Large intestine (tissue), 3 donors: ENCODE measurements around the gene DGCR2. TPM values are rescaled to one million over a fixed set of nuclear protein-coding genes. Genes with fewer than 3 reads are reported as not detected.

ENCODE experiments used
- DNase-seq, 2 donors: peaks; one replicate each; pipeline versions ENCODE4 v3.0.0 to v3.0.0-alpha.2; 2013
- H3K27ac ChIP-seq: one replicate; pipeline ENCODE4 v1.5.1; 2013; ENCODE audit warnings: low read length
- H3K27me3 ChIP-seq: 2 replicates; pipeline ENCODE4 v1.6.1; 2013; ENCODE audit warnings: low read length; ENCODE audit not compliant: control insufficient read depth, insufficient read depth
- H3K36me3 ChIP-seq: 2 replicates; pipeline ENCODE4 v1.6.1; 2013; ENCODE audit warnings: low read length; ENCODE audit not compliant: control insufficient read depth, insufficient read depth
- H3K4me1 ChIP-seq: one replicate; pipeline ENCODE4 v1.6.1; 2013; ENCODE audit warnings: low read length; ENCODE audit not compliant: control insufficient read depth, insufficient read depth
- H3K4me3 ChIP-seq: one replicate; pipeline ENCODE4 v1.5.1; 2013; ENCODE audit warnings: low read length
- H3K9me3 ChIP-seq: one replicate; pipeline ENCODE4 v1.6.1; 2013; ENCODE audit warnings: mild to moderate bottlenecking, low read depth, low read length, moderate library complexity; ENCODE audit not compliant: control insufficient read depth
- WGBS: methylation state at CpG from one replicate; pipeline ENCODE4 v1.1.5; 2013; ENCODE audit warnings: low lambda C conversion rate; ENCODE audit not compliant: insufficient coverage; 5-methylcytosine and 5-hydroxymethylcytosine counted together
- polyA plus RNA-seq: library from polyadenylated mRNA; unstranded; fragments of 120-200 nt; gene quantifications from one replicate; pipeline ENCODE4 v1.2.1, GENCODE V29; 2013

DGCR2 gene
- polyA plus RNA-seq, 1 donor, result 53.1 TPM

GRCh38 chr22:19118329-19118880 lies 3.8 kb downstream of the DGCR2 start:
- 60% methylated on average over 1 of the region's 4 CpGs for WGBS
- no peak overlapping the region for H3K27ac ChIP-seq
- peaks cover 26% of the 10 kb centered on the region for H3K4me1 ChIP-seq

GRCh38 chr22:19117111-19117512 lies 5.1 kb downstream of the DGCR2 start:
- Histone ChIP-seq H3K36me3 (peaks cover 37% of the 10 kb centered on the region), H3K4me1 (peaks cover 20% of the 10 kb centered on the region), H3K9me3 (no peaks in the 10 kb centered on the region), H3K27ac (no peak overlapping the region), H3K27me3 (no peaks in the 10 kb centered on the region), H3K4me3 (no peak overlapping the region)
- no CpG with 5 or more reads among the region's 9 CpGs for WGBS
- DNase-seq, result no peak

More at GRCh38 chr22:19118329-19118880, 3.8 kb downstream of the DGCR2 start:
- peaks cover 33% of the 10 kb centered on the region for H3K36me3 ChIP-seq
- no peaks in the 10 kb centered on the region for H3K9me3 ChIP-seq
- no peak for DNase-seq
- no peak overlapping the region for H3K4me3 ChIP-seq
- no peaks in the 10 kb centered on the region for H3K27me3 ChIP-seq

DNA sequence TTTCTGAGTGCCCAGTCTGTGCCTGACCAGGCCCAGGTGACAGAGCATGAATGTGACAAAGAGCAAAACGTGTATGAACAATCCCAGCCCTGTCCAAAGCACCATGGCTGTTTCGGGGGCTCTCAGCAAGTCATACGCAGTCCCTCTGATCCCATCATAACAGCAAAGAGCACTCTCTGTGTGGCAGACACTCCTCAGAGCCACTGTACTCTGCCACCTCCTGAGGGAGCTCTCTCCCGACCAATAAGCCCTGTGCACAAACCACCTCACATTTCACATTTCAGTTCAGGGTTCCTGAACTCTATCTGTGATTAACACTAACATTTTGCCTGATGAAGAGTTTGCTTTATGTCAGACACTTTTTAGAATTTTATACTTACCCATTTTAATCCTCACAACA lies 6.6 kb downstream of the DGCR2 start:
- DNase-seq, result no peak
- peaks cover 40% of the 10 kb centered on the region for H3K36me3 ChIP-seq
- peaks cover 18% of the 10 kb centered on the region for H3K4me1 ChIP-seq
- no peaks in the 10 kb centered on the region for H3K27me3 ChIP-seq
- H3K4me3 ChIP-seq, result no peak overlapping the region
- no peaks in the 10 kb centered on the region for H3K9me3 ChIP-seq
- H3K27ac ChIP-seq, result no peak overlapping the region
- 20% methylated on average over 1 of the region's 4 CpGs for WGBS

DNA sequence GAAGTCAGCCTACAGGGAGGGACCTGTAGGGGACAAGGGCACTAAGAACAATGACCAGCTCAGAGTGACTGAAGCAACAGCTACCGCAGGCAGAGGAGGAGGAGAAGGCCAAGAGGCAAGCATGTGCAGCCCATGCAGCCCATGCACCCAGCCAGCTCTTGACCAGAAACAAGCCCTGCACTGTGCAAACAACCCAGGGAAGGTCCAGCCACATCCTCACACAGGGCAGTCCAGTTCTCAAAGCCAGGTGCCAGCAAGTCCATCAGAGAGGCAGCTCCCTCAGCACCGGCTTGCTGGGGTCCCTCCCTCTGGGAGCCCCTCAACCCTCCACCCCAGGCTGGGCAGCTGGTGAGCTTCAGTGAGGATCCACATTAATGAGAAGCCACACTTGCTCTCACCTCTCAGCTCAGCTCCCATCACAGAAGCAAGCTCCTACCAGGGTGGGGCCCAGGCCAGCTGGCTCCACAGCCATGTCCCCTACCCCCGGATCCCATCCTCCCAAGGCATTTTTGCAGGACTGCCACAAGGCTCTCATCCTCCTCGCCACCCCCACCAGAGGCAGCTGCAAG lies 7.1 kb downstream of the DGCR2 start:
- DNase-seq, result no peak
- no peak overlapping the region for H3K4me3 ChIP-seq
- H3K4me1 ChIP-seq, result peaks cover 16% of the 10 kb centered on the region
- no peak overlapping the region for H3K27ac ChIP-seq
- peaks cover 40% of the 10 kb centered on the region for H3K36me3 ChIP-seq
- no peaks in the 10 kb centered on the region for H3K27me3 ChIP-seq
- no CpG with 5 or more reads among the region's 4 CpGs for WGBS
- H3K9me3 ChIP-seq, result no peaks in the 10 kb centered on the region

GRCh38 chr22:19113429-19113828 lies 8.8 kb downstream of the DGCR2 start:
- DNase-seq, result no peak
- no peak overlapping the region for H3K4me3 ChIP-seq
- no peaks in the 10 kb centered on the region for H3K27me3 ChIP-seq
- WGBS, result no CpG with 5 or more reads among the region's 5 CpGs
- no peak overlapping the region for H3K27ac ChIP-seq
- peaks cover 15% of the 10 kb centered on the region for H3K4me1 ChIP-seq
- peaks cover 30% of the 10 kb centered on the region for H3K36me3 ChIP-seq
- no peaks in the 10 kb centered on the region for H3K9me3 ChIP-seq

- Histone ChIP-seq H3K27me3 (no peaks in the 10 kb centered on the region), H3K27ac (no peak overlapping the region), H3K36me3 (peaks cover 28% of the 10 kb centered on the region), H3K9me3 (no peaks in the 10 kb centered on the region), H3K4me3 (no peak overlapping the region), H3K4me1 (peaks cover 8% of the 10 kb centered on the region)
- WGBS, result 86% methylated on average over 1 of the region's 3 CpGs
- DNase-seq, result no peak
Measured at GRCh38 chr22:19111584-19111983, 10.6 kb downstream of the DGCR2 start.

DNA sequence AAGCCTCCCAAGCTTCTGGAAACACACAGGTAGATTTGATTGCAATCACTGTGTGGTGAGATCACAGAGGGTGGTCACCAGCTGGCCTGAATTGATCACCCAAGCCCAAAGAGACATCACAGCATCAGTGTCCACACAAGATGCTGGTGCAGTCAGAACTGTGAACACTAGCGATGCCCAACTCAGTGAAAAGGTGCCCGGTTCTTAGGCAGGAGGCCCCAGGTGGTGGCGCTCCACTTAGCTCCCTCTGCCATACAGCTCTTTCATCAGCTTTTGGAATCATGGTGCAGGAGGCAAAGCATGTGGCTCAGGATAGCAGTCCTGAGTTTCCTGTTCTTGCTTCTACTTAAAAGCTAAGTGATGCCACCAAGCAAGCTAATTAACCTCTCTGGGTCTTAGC lies 11.1 kb downstream of the DGCR2 start:
- no peak overlapping the region for H3K27ac ChIP-seq
- WGBS, result no CpG with 5 or more reads among the region's 3 CpGs
- H3K4me3 ChIP-seq, result no peak overlapping the region
- peaks cover 8% of the 10 kb centered on the region for H3K4me1 ChIP-seq
- H3K27me3 ChIP-seq, result no peaks in the 10 kb centered on the region
- H3K36me3 ChIP-seq, result peaks cover 27% of the 10 kb centered on the region
- no peak for DNase-seq
- H3K9me3 ChIP-seq, result no peaks in the 10 kb centered on the region

DNA sequence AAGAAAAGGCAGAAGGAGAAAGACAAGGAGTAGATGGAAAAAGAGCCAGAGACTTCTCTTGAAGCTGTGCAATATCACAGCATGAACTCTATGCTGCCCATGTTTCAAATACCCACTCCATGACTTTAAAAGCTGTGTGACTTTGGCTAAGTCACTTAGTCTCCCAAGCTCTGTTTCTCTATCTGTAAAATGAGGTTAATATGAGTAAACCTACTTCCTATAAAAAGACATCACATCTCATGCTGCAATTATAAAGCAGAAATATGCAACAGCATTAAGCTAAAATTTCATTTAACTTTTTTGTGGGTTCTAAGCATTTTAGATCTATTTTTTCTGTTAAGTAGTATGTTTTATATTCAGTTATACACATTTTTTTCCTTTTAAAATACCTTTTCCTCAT lies 11.6 kb downstream of the DGCR2 start:
- Histone ChIP-seq H3K4me3 (no peak overlapping the region), H3K36me3 (peaks cover 24% of the 10 kb centered on the region), H3K9me3 (no peaks in the 10 kb centered on the region), H3K4me1 (peaks cover 8% of the 10 kb centered on the region), H3K27ac (no peak overlapping the region), H3K27me3 (no peaks in the 10 kb centered on the region)
- DNase-seq, result no peak

DNA sequence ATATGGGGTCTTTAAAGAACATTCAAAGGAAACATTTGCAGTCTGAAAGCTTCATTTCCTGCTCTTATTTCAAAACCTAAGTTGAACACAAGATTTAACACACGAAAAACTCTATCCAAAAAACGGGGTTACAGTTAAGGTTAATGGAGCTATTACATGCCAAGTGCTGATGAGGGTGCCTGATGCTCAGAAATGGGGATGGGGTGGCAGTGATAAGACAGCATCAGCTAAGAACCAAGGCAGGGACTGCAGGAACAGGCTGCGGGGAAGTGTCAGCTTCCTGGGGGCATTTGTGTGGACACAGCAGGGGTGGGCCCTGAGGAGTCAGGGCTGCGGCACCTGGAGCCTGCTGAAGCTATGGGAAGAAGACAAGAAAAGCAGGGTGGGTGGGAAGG lies 12.2 kb downstream of the DGCR2 start:
- H3K4me1 ChIP-seq, result peaks cover 8% of the 10 kb centered on the region
- no peaks in the 10 kb centered on the region for H3K27me3 ChIP-seq
- peak overlapping the region; percentile 72 for H3K27ac ChIP-seq
- no peak overlapping the region for H3K4me3 ChIP-seq
- DNase-seq, result no peak
- H3K36me3 ChIP-seq, result peaks cover 21% of the 10 kb centered on the region
- no peaks in the 10 kb centered on the region for H3K9me3 ChIP-seq
- 84% methylated on average over 2 of the region's 4 CpGs for WGBS

GRCh38 chr22:19109198-19110063 lies 12.8 kb downstream of the DGCR2 start:
- peak overlapping the region; percentile 72 for H3K27ac ChIP-seq
- WGBS, result 73% methylated on average over 3 of the region's 7 CpGs
- H3K4me3 ChIP-seq, result no peak overlapping the region
- peaks cover 8% of the 10 kb centered on the region for H3K4me1 ChIP-seq
- no peaks in the 10 kb centered on the region for H3K27me3 ChIP-seq
- DNase-seq, result peak; percentile 56 to 75
- no peaks in the 10 kb centered on the region for H3K9me3 ChIP-seq
- peaks cover 19% of the 10 kb centered on the region for H3K36me3 ChIP-seq
